Activated T-helper 1 cell treated with anti-CD3 and anti-CD28 coated beads, Interleukin-2, amount 50 U/mL, for 16 hours (primary cell): ENCODE data around the gene PAK5.

Source experiments
- DNase-seq, 2 donors: peaks; one replicate each; pipeline ENCODE4 v3.0.0-alpha.2; 2020; ENCODE audit warnings: low read depth in 1 of 2, low spot score in 1 of 2

The PAK5 gene

DNA sequence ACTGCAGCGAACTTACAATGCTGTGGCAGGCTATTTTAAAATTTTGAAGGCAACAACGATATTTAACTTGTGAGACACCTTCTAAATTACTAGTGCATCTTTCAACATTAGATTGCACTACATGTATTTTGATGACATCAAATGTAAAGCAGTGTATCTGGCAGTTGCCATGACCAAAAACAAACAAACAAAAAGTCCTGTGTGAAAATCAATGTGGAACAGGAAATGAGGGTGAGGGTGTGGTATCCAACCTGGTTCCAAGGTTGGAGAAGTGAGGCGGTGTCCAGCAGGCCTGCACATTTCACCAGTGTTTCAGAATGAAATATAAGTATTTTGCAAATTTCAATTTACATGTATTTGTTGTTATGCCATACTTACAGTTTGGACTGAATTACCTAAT, 212.5 kb downstream of the PAK5 start:
- no peak for DNase-seq

DNA sequence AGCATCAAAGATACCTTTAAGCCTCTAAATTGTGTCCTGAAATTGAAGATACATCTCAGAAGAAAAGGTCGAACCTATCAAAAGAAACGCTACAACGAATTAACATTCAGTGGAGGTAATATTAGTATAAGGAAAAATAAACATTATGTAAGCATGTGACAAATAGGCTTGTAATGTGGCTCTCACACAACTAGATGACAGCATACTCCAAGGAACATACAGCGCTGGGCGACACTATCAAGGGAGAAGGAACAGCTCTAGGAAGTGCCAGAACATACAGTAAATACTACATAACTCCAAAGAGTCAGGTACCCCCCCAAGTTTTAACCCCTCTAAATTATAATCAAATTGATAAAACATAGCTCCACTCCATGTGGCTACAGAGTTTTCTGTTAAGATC, 220.9 kb downstream of the PAK5 start:
- no peak for DNase-seq

DNA sequence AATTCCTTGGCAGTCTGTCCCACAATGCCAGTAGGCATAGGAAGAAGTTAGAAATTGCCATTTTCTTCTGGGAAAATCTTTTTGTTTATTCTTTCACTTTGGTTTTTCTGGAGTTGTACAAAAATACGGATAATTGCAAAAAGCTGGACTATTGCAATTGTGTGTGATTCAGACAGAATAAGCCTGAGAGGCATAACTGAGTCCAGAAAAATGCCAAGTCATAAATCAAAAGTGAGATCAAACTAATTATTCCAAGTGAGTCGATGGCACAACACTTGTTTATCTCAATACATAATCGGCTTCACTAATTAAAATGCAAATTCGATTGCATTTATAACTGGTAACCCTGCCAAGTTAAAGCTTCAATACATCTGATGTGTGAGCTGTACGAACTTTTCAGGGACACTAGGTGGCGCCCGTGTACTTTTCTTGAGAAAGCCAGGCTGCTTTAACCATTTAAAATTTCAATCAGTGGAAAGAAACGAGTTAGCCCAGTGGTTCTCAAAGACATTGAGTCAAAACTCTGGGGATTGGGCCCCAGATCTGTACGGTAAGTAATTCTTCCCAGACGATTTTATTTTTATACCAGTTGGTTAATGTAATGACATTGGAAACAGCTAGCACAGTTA, 221.9 kb downstream of the PAK5 start:
- peak in 1 of 2 donors; percentile 11 for DNase-seq

DNA sequence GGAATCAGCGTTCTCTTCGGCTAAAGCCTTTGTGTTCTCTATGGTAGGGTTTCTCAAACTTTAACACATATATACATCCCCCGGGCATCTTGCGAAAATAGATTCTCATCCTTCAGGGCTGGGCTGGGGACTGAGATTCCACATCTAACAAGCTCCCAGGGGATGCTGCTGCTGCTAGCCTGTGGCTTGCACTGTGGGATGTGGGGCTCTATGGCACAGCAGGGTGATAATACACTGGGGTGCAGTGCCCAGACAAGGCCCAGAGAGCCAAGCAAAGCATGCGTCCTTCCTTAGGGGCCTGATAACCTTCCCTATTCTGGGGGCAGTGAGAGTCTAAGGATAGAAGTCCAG, 222.4 kb downstream of the PAK5 start:
- no peak for DNase-seq

DNA sequence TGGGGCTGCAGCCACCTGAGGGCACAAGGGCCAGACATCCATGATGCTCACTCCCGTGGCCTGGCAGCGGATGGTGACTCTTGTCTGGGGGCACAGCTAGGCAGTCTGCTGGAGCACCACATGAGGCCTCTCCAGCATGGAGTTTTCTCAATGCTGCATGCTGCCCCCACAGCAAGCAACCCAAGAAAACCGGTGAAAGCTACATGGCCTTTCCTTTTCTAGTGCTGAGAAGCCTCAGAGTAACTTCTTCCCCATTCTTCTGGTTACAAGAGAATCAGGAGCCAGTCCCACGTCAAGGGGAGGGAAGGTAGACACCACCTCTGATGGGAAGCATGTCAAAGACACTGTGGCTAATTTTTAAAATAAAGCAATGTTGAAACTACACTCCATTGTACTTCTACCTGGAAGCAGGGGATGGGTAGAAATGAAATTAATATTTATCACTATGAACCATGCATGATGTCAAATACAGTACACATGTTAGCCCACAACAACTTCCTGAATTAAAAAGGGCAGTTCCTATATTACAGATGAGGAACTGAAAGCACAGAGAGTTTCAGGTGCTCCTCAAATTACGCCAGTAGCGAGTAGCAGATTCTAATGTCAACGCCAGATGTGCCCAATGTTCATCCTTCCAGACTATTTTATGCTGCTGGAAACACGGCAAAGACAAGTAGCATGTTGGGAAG, 223.0 kb downstream of the PAK5 start:
- no peak for DNase-seq

DNA sequence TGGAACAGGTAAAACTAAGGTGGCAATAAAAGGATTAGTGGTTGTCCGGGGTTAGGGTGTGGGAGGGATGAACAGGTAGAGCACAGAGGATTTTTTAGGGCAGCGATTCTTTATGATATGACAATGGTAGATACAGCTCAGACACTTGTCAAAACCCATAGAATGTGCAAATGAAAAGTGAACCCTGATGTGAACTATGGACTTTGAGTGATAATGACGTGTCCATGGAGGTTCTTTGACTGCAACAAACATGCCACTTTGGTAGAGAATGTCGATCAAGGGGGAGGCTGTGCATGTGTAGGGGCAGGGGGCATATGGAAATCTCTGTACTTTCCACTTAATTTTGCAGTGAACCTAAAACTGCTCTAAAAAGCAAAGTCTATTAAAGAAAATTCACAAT, 223.8 kb downstream of the PAK5 start:
- no peak for DNase-seq

DNA sequence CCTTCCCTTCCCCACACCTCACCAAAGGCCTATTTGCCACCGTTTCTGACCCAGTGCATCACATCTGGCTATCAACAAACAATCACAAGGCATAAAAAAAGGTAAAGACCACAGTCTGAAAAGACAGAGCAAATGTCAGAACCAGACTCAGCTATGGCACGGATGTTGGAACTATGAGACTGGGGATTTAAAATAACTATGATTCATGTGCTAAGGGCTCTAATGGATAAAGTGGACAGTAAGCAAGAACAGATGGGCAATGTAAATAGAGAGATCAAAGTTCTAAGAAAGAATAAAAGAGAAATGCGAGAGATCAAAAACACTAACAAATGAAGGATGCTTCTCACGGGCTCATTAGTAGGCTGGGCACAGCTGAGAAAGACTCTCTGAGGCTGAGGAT, 225.0 kb downstream of the PAK5 start:
- no peak for DNase-seq

DNA sequence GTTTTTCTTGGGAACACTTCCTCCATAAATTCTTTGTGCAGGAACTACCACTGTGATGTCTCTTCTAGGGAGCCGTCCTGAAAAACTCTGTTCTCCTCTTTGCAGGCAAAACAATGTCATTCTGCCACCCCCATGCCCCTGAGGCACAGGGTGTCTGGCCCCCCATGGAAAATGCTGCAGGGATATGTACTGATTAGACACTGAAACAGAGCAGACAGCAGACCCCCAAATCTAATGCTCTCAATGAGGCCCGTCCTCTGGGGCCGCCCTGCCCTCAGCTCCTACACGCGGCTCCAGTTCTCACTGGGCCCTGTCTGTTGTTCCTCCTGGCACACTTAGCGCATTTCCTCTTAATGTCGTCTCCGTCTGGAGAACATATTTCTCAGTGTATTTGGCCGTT, 227.0 kb downstream of the PAK5 start:
- no peak for DNase-seq

DNA sequence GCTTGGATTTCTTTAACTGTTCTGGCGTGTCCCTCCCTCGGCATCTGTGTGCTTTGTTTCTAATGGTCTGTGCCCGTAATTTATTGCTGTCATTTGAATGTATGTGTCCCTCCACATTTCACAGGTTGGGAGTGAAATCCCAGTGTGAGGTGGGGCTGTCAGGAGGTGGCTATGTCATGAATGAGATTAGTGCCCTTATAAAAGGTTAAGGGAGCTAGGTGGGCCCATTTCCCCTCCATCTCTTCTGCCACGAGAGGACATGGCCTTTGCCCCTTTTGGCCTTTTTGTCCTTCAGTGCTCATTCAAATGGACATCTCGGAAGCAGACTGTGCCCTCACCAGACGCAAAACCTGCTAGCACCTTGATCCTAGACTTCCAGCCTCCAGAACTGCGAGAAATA, 228.2 kb downstream of the PAK5 start:
- DNase-seq, result no peak

DNA sequence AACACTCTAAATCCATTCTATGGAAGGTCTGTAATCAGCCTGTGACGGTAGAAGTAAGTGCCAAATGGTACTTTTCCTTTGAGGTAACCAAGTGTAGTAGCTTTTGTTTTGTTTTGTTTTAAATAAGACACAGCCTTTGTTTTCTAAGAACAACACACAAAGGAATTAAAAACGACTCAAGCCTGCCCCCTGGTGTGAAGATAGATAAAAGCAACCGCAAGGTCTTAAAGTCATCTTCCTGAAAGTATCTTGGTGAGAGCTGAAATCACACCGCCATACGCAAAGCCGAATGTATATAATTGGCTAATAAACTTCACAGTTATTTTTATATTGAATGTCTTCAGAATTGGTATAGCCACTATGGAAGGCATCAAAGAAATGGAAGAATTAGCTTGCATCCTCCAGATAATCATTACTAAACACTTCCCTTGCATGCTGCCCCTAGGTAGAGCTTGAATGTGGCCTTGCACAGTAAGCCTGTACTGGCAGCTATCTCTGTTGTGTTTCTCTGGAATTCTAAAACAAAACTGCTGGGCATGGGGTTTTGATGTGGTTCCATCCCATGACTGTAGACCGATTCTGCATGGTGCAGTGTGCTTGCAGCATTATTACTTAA, 228.9 kb downstream of the PAK5 start:
- no peak for DNase-seq

DNA sequence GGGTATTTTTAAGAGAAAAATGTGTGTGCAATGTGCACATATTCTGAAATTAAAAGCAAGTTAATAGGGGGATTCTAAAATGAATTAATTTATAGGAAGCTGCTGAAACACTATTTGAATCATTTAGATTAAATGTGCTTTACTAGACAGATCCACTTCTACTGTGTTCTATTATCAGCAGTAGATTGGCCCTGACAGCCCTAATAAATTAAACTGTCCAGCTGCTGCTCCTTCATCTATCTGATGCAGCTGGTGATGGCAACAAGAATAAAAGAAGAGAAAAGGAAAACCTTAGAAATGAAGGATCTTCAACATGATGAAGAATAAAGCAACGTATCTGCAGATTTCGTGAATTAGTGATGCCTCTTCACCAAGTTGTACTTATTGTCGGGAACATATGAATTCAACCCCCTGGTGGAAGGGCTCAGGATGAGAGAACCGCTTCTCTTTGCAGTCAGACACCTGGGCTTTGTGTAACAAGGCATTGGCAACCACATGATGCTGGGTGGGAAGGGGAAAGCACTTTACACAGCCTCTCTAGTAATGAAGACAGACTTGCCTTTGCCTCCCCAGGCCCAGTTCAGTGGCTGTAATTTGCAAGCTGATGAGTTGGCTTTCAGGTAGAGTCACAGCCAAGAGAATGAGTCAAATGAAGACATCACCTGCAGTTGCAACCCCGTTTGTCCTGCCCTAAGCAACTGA, 230.1 kb downstream of the PAK5 start:
- DNase-seq, result no peak

DNA sequence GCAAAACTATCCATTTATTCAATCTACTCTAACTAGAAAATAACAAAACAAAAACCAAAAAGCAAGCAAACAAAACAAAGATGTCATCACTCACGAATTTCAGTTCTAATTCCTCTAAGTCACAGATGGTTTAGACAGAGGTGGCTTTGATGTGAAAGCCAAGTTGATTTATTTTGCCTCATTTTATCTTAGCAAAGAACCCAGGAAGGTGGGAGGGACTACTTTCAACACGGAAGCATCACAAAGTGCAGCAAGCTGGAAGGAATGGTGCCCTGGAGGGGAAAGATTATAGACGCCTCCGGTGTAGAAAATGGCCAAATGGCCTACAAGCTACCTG, 236.1 kb downstream of the PAK5 start:
- DNase-seq, result no peak

DNA sequence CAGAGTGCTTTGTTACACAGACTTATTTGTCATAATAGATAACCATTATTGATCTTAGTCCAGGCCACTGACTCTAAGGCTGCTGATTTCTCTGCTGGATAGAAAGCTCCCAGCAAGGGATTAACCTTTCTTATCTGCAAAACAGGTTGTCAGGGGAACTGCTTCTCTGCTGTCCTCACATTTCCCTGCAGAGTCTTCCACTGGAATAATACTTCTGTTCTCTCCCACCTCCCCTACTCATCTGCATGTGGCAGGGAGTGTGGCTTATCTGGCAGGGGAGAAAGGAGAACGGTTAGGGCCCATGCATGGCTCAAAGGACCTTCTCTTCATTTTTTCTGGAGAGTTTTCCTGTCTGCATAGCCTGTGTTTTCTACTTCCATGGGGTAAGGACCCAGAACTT, 238.3 kb downstream of the PAK5 start:
- DNase-seq, result no peak

DNA sequence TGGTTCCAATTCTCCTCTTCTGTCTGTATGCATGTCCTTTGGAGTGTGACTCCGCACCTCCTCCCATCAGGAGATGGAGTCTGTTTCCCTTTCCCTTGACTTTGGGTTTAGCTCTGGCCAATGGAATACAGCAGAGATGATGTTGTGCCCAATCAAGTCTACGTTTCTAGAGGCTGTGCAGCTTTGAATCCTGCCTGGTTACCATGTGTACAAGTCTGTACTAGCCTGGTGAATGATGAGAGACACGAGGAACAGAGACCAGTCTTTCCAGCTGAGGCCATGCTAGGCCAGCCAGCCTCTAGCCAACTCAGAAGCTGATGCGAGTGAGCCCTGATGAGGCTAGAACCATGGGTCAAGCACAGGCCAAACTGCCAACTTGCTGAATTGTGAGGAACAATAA, 241.3 kb downstream of the PAK5 start:
- no peak for DNase-seq

DNA sequence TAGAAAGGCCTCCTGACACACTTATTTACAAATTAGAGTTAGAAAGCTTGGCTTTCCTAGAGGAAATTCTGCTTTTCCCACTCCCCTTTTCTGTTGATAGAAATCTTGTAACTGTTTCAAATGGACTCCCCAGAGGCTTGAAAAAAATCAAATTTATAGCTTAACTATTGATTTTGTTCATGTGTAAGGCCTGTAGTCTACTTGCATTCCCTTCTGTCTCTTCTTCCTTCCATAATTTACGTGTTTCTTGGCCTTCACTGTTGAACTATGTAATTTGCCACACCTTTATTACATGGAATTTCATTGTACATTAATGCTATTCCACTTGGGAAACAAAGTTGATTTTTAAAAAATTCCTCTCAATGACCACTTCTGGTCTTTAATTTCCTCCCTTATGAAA, 243.1 kb downstream of the PAK5 start:
- DNase-seq, result no peak

DNA sequence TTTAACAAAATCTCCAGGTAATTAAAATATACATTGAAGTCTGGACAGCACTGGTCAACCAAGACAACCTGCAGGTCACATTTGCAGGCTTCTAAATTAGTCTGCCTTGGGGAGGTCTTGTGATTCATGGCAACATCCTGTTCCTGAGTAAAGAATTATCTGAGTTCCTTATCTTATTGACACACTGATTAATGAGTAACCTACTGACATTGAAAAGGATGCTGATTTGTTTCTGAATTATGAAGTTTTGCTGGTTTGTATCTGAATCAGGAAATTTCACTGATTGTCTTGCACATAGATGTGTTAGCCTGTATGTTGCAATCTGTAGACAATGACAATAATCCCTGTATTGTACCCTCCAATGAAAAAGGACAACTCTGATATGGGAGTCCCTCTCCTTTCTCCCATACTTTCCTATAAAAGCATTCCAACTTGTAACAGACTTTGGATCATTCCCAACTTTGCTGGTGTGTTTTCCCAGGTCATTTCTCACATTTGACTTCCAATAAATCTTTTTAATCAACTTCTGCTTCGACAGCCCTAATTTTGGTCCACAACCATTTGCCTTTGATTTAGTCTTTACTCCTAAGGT, 244.5 kb downstream of the PAK5 start:
- DNase-seq, result no peak

DNA sequence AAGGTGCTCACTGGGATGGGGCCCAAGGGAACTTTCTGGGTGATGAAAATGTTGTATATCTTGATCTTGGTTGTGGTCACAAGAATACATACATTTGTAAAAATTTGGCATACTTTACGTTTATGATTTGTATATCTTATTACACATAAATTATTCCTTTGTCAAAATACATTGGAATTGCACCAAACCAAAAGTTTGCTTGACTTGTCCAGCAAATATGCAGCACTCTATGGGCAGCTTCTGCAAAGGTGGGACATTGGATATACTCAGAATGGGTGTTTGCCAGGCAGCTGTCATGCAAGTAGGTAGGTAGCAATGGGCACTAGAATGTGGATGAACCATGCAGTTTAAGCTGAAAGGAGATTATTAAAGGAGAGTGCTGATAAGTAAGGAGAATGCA, 246.5 kb downstream of the PAK5 start:
- DNase-seq, result no peak

DNA sequence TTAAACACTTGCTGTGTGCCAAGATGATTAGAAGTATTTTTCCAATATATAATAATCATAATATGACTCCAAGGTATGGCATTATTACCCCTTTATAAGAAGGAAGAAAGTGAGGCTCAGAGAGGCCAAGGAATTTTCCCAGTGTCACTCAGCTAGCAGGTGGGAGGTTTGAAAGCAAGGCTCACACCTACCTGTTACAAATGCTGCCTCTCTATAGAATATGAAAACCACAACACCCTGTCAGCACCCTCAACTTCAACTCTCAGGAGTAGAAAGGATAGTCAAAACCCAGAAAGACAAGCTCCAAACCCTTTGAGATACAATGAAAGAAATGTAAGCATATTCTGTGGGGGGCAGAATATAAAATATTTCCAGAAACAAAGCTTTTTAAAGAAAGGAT, 247.8 kb downstream of the PAK5 start:
- no peak for DNase-seq

DNA sequence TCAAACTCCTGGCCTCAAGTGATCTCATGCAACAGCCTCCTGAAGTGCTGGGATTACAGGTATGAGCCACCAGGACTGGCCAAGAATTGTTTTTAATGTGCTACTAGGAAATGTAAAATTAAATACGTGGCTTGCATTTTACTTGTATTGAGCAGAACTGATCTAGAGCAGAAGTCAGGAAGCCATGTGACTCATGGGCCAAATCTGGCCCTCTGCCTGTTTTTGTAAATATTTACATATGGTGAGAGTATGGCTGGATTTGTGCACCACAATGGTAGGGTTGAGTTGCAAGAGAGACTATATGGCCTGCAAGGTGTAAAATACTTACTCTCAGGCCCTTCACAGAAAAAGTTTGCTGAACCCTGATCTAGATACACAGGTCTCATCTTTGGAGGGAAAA, 248.7 kb downstream of the PAK5 start:
- DNase-seq, result no peak

DNA sequence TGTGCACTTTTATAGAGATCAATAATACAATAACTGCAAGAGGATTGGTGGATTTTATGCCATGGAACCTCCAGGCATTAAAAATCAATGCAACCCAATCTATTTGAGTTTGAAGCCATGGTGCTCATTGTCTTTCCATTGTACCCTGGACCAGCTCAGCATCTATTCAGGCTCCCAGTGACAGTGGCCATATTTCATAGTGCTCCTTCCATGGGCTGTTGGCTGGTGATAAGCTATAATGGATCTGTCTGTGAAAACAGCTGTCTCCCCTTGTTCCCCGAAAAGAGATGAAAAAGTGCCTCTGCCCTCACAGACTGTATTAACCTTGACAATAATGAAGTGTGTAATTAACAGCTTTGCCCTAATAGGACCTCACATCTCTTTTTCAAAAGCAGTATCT, 250.2 kb downstream of the PAK5 start:
- DNase-seq, result no peak

DNA sequence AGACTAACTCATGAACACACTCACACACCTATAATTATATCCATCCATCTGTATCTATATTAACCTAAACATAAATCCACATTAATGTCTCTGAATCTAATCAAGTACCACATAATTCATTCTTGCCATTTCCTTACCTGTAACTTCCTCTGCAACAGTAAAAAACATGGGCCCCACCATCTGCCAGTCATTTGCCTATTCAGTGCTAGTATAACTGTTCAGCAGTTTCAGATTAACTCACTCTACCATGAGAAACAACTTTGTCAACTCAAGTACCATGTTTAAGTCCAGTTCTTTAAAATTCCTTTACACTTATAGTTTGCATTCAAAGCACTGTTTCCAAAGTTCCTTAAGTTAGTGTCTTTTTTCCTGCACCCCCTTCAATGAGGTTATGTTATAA, 255.7 kb downstream of the PAK5 start:
- DNase-seq, result no peak

DNA sequence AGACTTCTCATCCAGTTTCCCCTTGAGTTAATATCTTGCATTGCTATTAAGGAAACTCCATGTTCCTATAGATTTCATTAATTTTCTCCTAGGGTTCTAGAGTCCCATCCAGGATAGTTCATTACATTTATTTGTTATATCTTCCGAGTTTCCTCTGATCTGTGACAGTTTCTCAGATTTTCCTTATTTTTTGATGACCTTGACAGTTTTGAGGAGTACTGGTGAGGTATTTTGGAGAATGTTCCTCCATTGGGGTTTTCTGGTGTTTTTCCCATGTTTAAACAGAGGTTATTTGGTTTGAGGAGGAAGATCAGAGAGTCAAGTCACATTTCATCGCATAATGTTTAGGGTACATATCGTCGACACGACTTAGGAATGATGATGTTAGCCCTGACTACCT, 256.7 kb downstream of the PAK5 start:
- DNase-seq, result no peak
